DMS53 treated with DMSO at 0.1 percent for 48 hours (cell line): Measurements from ENCODE around the gene TSACC.

Source experiments
- DNase-seq: peaks from one replicate; lab custom pipeline; 2025; ENCODE audit not compliant: unreplicated experiment; lab: John Stamatoyannopoulos, UW

TSACC gene

GRCh38 chr1:156392452-156392853 is 54.1 kb downstream of the TSACC start:
- no peak for DNase-seq

GRCh38 chr1:156393095-156393494 is 54.8 kb downstream of the TSACC start:
- no peak for DNase-seq

- no peak for DNase-seq
Measured at GRCh38 chr1:156394082-156394481, 55.8 kb downstream of the TSACC start.

- DNase-seq = peak; percentile 99
Measured at GRCh38 chr1:156394835-156395461, 56.6 kb downstream of the TSACC start.
